MM.1S (cell line): ENCODE measurements around the gene ZNF841.
"Not testable (repeated sequence)": the region's sequence is repeated elsewhere in the genome, so short reads cannot be mapped to it uniquely, and the experiment has no call there.

Experiments used
- CTCF ChIP-seq: fragments of 300-600 bp; sonication (generic); IDR thresholded peaks from 2 replicates; pipeline ENCODE4 v1.5.1; 2016; ENCODE audit warnings: antibody characterized with exemption, low read length, mixed read lengths
- EZH2phosphoT487 ChIP-seq: fragments of 300-600 bp; sonication (generic); IDR thresholded peaks from 2 replicates; pipeline ENCODE4 v1.6.1; 2018; ENCODE audit warnings: antibody characterized with exemption, low read length

- not testable (repeated sequence) for TF ChIP-seq CTCF, EZH2phosphoT487
Observed at GRCh38 chr19:52026255-52026990, 69.1 kb downstream of the ZNF841 start.
